Tibial nerve (tissue), 4 donors: ENCODE measurements around the gene EXOSC7. TPM values are rescaled to one million over a fixed set of nuclear protein-coding genes. Genes with fewer than 3 reads are reported as not detected.

ENCODE experiments used
- DNase-seq, 2 donors: peaks; one replicate each; pipeline ENCODE4 v3.0.0-alpha.2; 2019; ENCODE audit warnings: low spot score in 2 of 2
- H3K27ac ChIP-seq, 4 donors: fragments of 200-600 bp; sonication (generic) in 3 of 4; one replicate each; pipeline ENCODE4 v1.5.1; 2017 to 2019; ENCODE audit warnings: mild to moderate bottlenecking in 1 of 4
- H3K27me3 ChIP-seq, 2 donors: fragments of 200-600 bp; sonication (generic) in 1 of 2; one replicate each; pipeline versions ENCODE4 v1.5.1 to v1.6.0; 2017 to 2019
- H3K36me3 ChIP-seq, 3 donors: fragments of 200-600 bp; sonication (generic); one replicate each; pipeline ENCODE4 v1.5.1; 2018 to 2019
- H3K4me1 ChIP-seq, 4 donors: fragments of 200-600 bp; sonication (generic) in 3 of 4; one replicate each; pipeline ENCODE4 v1.5.1; 2017 to 2019
- H3K4me3 ChIP-seq, 4 donors: fragments of 200-600 bp; sonication (generic) in 3 of 4; one replicate each; pipeline ENCODE4 v1.5.1; 2017 to 2019; ENCODE audit warnings: mild to moderate bottlenecking in 1 of 4, moderate library complexity in 1 of 4
- H3K9me3 ChIP-seq, 4 donors: fragments of 200-600 bp; sonication (generic) in 3 of 4; one replicate each; pipeline ENCODE4 v1.5.1; 2017 to 2019
- CTCF ChIP-seq, 5 experiments: fragments of 200-600 bp in 3 of 5; fragments of 450-650 bp in 2 of 5; sonication (generic) in 3 of 5; IDR thresholded peaks; one replicate each; pipeline ENCODE4 v1.5.1; 2016 to 2019; ENCODE audit warnings: antibody characterized with exemption in 5 of 5, mild to moderate bottlenecking in 3 of 5, moderate library complexity in 2 of 5
- EP300 ChIP-seq, 2 donors: sonication (generic); formaldehyde crosslinking; IDR thresholded peaks; one replicate each; pipeline ENCODE4 v1.6.1; 2017; ENCODE audit warnings: antibody characterized with exemption in 2 of 2, mild to moderate bottlenecking in 1 of 2
- POLR2A ChIP-seq, 2 donors: fragments of 450-650 bp; IDR thresholded peaks; one replicate each; pipeline ENCODE4 v1.6.1; 2017; ENCODE audit warnings: antibody characterized with exemption in 2 of 2, mild to moderate bottlenecking in 2 of 2, moderate library complexity in 2 of 2
- WGBS, 2 donors: methylation state at CpG; one replicate each; pipeline ENCODE4 v1.1.5; 2018; 5-methylcytosine and 5-hydroxymethylcytosine counted together
- total RNA-seq, 4 donors: library from RNA; depleted of rRNA; stranded (reverse); fragments of >200 nt; gene quantifications; one replicate each; pipeline ENCODE4 v1.1.0, GENCODE V29; 2016

The EXOSC7 gene
- total RNA-seq, 4 donors from 2014 or later: 48.3 to 67.7 (median 64.2) TPM

GRCh38 chr3:45031531-45031930 lies 55.5 kb downstream of the EXOSC7 start:
- no peak for DNase-seq
- H3K27me3 ChIP-seq: no peaks in the 10 kb centered on the region
- no peak overlapping the region for H3K27ac ChIP-seq
- no peak for TF ChIP-seq CTCF (IDR thresholded peaks at IDR 0.05)
- TF ChIP-seq POLR2A (IDR thresholded peaks at IDR 0.05): no peak
- no peak for TF ChIP-seq EP300 (IDR thresholded peaks at IDR 0.05)
- H3K4me3 ChIP-seq: no peak overlapping the region
- no peaks in the 10 kb centered on the region for H3K9me3 ChIP-seq
- peaks cover 0 to 73% (median 26%) of the 10 kb centered on the region in 4 donors for H3K4me1 ChIP-seq
- peaks cover 0 to 27% (median 0%) of the 10 kb centered on the region in 3 donors for H3K36me3 ChIP-seq
- WGBS, 2 donors: 84 to 87% methylated on average over 3 of the region's 3 CpGs

GRCh38 chr3:45032113-45032512 lies 56.1 kb downstream of the EXOSC7 start:
- no peak for TF ChIP-seq POLR2A (IDR thresholded peaks at IDR 0.05)
- no peak for TF ChIP-seq CTCF (IDR thresholded peaks at IDR 0.05)
- no peak for TF ChIP-seq EP300 (IDR thresholded peaks at IDR 0.05)
- WGBS, 2 donors: 89 to 98% methylated on average over 2 of the region's 2 CpGs
- Histone ChIP-seq H3K4me1 (peaks cover 0 to 73% (median 27%) of the 10 kb centered on the region in 4 donors), H3K9me3 (no peaks in the 10 kb centered on the region), H3K27me3 (no peaks in the 10 kb centered on the region), H3K36me3 (peaks cover 0 to 27% (median 0%) of the 10 kb centered on the region in 3 donors), H3K4me3 (no peak overlapping the region), H3K27ac (no peak overlapping the region)
- DNase-seq: no peak

- H3K36me3 ChIP-seq: peaks cover 0 to 27% (median 0%) of the 10 kb centered on the region in 3 donors
- peaks cover 0 to 70% (median 27%) of the 10 kb centered on the region in 4 donors for H3K4me1 ChIP-seq
- H3K27ac ChIP-seq: peak overlapping the region in 2 of 4 donors; percentile 82 to 84
- H3K9me3 ChIP-seq: no peaks in the 10 kb centered on the region
- no peaks in the 10 kb centered on the region for H3K27me3 ChIP-seq
- H3K4me3 ChIP-seq: no peak overlapping the region
- WGBS, 2 donors: 66 to 70% methylated on average over 6 of the region's 6 CpGs
- no peak for DNase-seq
- TF ChIP-seq CTCF (IDR thresholded peaks at IDR 0.05): no peak
- TF ChIP-seq EP300 (IDR thresholded peaks at IDR 0.05): no peak
- TF ChIP-seq POLR2A (IDR thresholded peaks at IDR 0.05): no peak
Observed at GRCh38 chr3:45033791-45034190, 57.7 kb downstream of the EXOSC7 start.

- H3K27me3 ChIP-seq: no peaks in the 10 kb centered on the region
- H3K9me3 ChIP-seq: no peaks in the 10 kb centered on the region
- WGBS, 2 donors: 55 to 56% methylated on average over 3 of the region's 3 CpGs
- peak in 1 of 2 donors; percentile 54 for DNase-seq
- H3K4me3 ChIP-seq: no peak overlapping the region
- H3K4me1 ChIP-seq: peaks cover 0 to 60% (median 27%) of the 10 kb centered on the region in 4 donors
- TF ChIP-seq CTCF (IDR thresholded peaks at IDR 0.05) (no peak), EP300 (IDR thresholded peaks at IDR 0.05) (peak in 1 of 2 donors; percentile 23), POLR2A (IDR thresholded peaks at IDR 0.05) (no peak)
- H3K36me3 ChIP-seq: peaks cover 0 to 27% (median 0%) of the 10 kb centered on the region in 3 donors
- peak overlapping the region in 3 of 4 donors; percentile 46 to 84 (median 82) for H3K27ac ChIP-seq
Observed at GRCh38 chr3:45034612-45035252, 58.7 kb downstream of the EXOSC7 start.
